HCT116 (cell line): ENCODE results near the gene ADARB2. TPM values are rescaled to one million over a fixed set of nuclear protein-coding genes. Genes with fewer than 3 reads are reported as not detected.

ENCODE experiments used
- CBX3 ChIP-seq: IDR thresholded peaks from 2 replicates; pipeline ENCODE4 v1.6.1; 2012; ENCODE audit warnings: low read depth
- CEBPB ChIP-seq: IDR thresholded peaks from 2 replicates; pipeline ENCODE4 v1.6.1; 2012; ENCODE audit warnings: low read depth
- ELF1 ChIP-seq: IDR thresholded peaks from 2 replicates; pipeline ENCODE4 v1.6.1; 2012; ENCODE audit warnings: low read depth, borderline replicate concordance
- EZH2 ChIP-seq: fragments of 200-600 bp; sonication (generic); IDR thresholded peaks from 2 replicates; pipeline ENCODE4 v1.6.1; 2017; ENCODE audit warnings: antibody characterized with exemption, mixed run types
- EZH2phosphoT487 ChIP-seq: fragments of 200-600 bp; IDR thresholded peaks from 2 replicates; pipeline ENCODE4 v1.6.1; 2018; ENCODE audit warnings: antibody characterized with exemption, borderline replicate concordance
- FOSL1 ChIP-seq: IDR thresholded peaks from 2 replicates; pipeline ENCODE4 v1.6.1; 2012; ENCODE audit warnings: low read depth
- POLR2A ChIP-seq: IDR thresholded peaks from 2 replicates; pipeline ENCODE4 v1.7.0; 2011; ENCODE audit warnings: borderline replicate concordance; ENCODE audit not compliant: insufficient read depth, insufficient read length; ENCODE audit errors: extremely low read depth
- REST ChIP-seq: IDR thresholded peaks from 2 replicates; pipeline ENCODE4 v1.6.1; 2012; ENCODE audit warnings: low read depth
- SIN3A ChIP-seq: IDR thresholded peaks from 2 replicates; pipeline ENCODE4 v1.6.1; 2012; ENCODE audit warnings: low read depth
- SP1 ChIP-seq: IDR thresholded peaks from 2 replicates; pipeline ENCODE4 v1.6.1; 2012; ENCODE audit warnings: low read depth
- TCF7L2 ChIP-seq: IDR thresholded peaks from 2 replicates; pipeline ENCODE4 v1.7.0; 2011; ENCODE audit warnings: borderline replicate concordance, inconsistent platforms; ENCODE audit not compliant: insufficient read depth, insufficient read length; ENCODE audit errors: extremely low read depth
- YY1 ChIP-seq: IDR thresholded peaks from 2 replicates; pipeline ENCODE4 v1.6.1; 2011; ENCODE audit warnings: low read length, low read depth, moderate library complexity, mild to moderate bottlenecking; ENCODE audit not compliant: insufficient replicate concordance; ENCODE audit errors: extremely low read depth
- ZFX ChIP-seq: fragments of 450-650 bp; IDR thresholded peaks from 2 replicates; pipeline ENCODE4 v1.6.1; 2017
- total RNA-seq: library from RNA; stranded (reverse); gene quantifications from one replicate; pipeline ENCODE4 v1.2.1, GENCODE V29; 2021; ENCODE audit not compliant: unreplicated experiment
- TF ChIP-seq, protein P1 (sequence below): IDR thresholded peaks from 2 replicates; pipeline ENCODE4 v1.6.1; 2012
- TF ChIP-seq, protein P2 (sequence below): IDR thresholded peaks from 2 replicates; pipeline ENCODE4 v1.6.1; 2012

The ADARB2 gene
- total RNA-seq, 1 experiment from 2014 or later: not detected

- TF ChIP-seq REST: no peak
- TF ChIP-seq, protein P1, sequence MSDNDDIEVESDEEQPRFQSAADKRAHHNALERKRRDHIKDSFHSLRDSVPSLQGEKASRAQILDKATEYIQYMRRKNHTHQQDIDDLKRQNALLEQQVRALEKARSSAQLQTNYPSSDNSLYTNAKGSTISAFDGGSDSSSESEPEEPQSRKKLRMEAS: no peak
- no peak for TF ChIP-seq YY1
- no peak for TF ChIP-seq EZH2
- no peak for TF ChIP-seq FOSL1
- TF ChIP-seq CBX3: no peak
- TF ChIP-seq ELF1: no peak
- TF ChIP-seq, protein P2, sequence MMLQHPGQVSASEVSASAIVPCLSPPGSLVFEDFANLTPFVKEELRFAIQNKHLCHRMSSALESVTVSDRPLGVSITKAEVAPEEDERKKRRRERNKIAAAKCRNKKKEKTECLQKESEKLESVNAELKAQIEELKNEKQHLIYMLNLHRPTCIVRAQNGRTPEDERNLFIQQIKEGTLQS: no peak
- TF ChIP-seq EZH2phosphoT487: no peak
- TF ChIP-seq CEBPB: no peak
- TF ChIP-seq SIN3A: no peak
- no peak for TF ChIP-seq SP1
- TF ChIP-seq ZFX: no peak
- no peak for TF ChIP-seq POLR2A
- TF ChIP-seq TCF7L2: no peak
- TF ChIP-seq, all 23 proteins: peak for 0
Observed at GRCh38 chr10:1266033-1266802, 471.1 kb downstream of the ADARB2 start (continued).
